Measurements from ENCODE around the gene RPS6KB2. TPM values are rescaled to one million over a fixed set of nuclear protein-coding genes. Genes with fewer than 3 reads are reported as not detected.

RPS6KB2 gene
- total RNA-seq, 1 experiment from 2014 or later: 170 TPM

GRCh38 chr11:67390947-67391303 is 37.4 kb upstream of the RPS6KB2 start:
- no peaks in the 10 kb centered on the region for H3K9me3 ChIP-seq (ENCODE audit: low read length)
- no TSS peak for BruUV-seq (replicated peaks)
- no peaks in the 10 kb centered on the region for H3K36me3 ChIP-seq (ENCODE audit: low read depth, low read length)
- H3K79me2 ChIP-seq (ENCODE audit: low read length): peaks cover 27% of the 10 kb centered on the region
- intact Hi-C loops (cut with micrococcal nuclease): loop anchor here (2.0 kb wide), 1 partner anchor 116 kb away; no protein-coding TSS in a partner anchor
- no peaks in the 10 kb centered on the region for H3K27me3 ChIP-seq (ENCODE audit: low read length)
- ChIA-PET CTCF (interaction anchor here (0.9 to 1.0 kb wide), 2 partner anchors 11 to 45 kb away, joined by 4 read pairs; partner anchors contain the start of gene PPP1CA), POLR2A (ENCODE audit: unreplicated experiment) (no interaction called here)
- peak overlapping the region; percentile 98 for H3K4me2 ChIP-seq (ENCODE audit: low read length)
- no peaks in the 10 kb centered on the region for H3F3A ChIP-seq (ENCODE audit: low read length, unreplicated experiment)
- DNase-seq (no peak), ATAC-seq (peak; percentile 13; the same call in 1 of the 2 replicates)
- H3K4me1 ChIP-seq (ENCODE audit: insufficient read depth, low read length): peaks cover 8% of the 10 kb centered on the region; the same call in 1 of the 2 replicates
- no peaks in the 10 kb centered on the region for H4K20me1 ChIP-seq (ENCODE audit: low read length)
- H2AFZ ChIP-seq (ENCODE audit: low read length): peak overlapping the region; percentile 90
- H3K9me2 ChIP-seq (replicated peaks; ENCODE audit: low read length): no peaks in the 10 kb centered on the region
- peak overlapping the region; percentile 94 for H3K9ac ChIP-seq (ENCODE audit: low read length)
- TF ChIP-seq EZH2phosphoT487 (IDR thresholded peaks at IDR 0.05; ENCODE audit: borderline replicate concordance, low read length): no peak
- TF ChIP-seq EZH2 (IDR thresholded peaks at IDR 0.05; ENCODE audit: low read length, unreplicated experiment): no peak
- TF ChIP-seq CTCF (conservative IDR thresholded peaks at IDR 0.05; ENCODE audit: low read depth, low read length): no peak
- H3K4me3 ChIP-seq (ENCODE audit: low read length): peak overlapping the region; percentile 81
- peak overlapping the region; percentile 81 for H3K27ac ChIP-seq (ENCODE audit: low read length)

DNA sequence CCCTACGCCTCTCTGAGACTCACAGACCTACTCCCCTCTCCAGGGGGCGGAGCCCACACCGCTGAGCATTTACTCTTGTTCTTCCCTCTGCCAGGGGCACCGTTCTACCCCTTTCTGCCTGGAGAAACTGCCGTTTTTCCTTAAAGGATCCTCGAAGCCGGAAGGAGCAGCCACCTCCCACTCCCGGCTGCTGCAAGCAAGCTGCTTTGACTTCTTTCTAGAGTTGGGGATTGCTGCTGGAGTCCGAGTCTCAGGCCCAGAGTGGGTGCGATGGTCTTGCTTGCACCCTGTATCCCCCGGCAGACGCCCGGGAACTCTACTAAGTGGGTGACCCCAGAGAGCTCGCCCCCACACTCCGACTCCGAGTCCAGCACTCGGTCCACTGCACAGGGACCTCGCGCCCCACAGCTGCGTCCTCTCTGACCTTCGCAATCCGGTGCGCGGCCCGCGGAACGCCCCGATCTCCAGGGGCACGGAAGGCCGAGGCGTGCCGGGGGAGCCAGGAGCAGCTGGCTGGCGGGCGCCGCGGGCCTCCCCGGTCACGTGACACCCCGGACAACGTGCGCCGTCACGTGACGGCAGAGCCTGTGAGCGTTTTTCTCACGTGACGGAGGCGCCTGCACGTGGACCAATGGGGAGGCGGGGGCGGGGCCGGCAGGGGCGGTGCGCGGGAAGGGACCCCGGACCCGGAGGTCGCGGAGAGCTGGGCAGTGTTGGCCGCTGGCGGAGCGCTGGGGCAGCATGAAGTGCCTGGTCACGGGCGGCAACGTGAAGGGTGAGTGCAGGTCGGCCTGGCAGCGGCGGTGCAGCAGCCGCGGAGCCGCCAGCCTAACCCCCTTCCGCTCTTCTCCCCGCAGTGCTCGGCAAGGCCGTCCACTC is 36.8 kb upstream of the RPS6KB2 start, which contains the start of gene RAD9A:
Gene RAD9A (plus strand): TSS at position 683 of the 879 bp plus-strand sequence. CDS start 59 bp downstream, at position 742.
- Histone ChIP-seq H3K4me1 (ENCODE audit: insufficient read depth, low read length) (peaks cover 8% of the 10 kb centered on the region; the same call in 1 of the 2 replicates), H3K79me2 (ENCODE audit: low read length) (peaks cover 27% of the 10 kb centered on the region), H3K4me2 (ENCODE audit: low read length) (peak within 1 kb of the TSS; percentile 98), H3K36me3 (ENCODE audit: low read depth, low read length) (no peaks in the 10 kb centered on the region), H4K20me1 (ENCODE audit: low read length) (no peaks in the 10 kb centered on the region), H3K27ac (ENCODE audit: low read length) (peak within 1 kb of the TSS; percentile 81), H3K4me3 (ENCODE audit: low read length) (peak within 1 kb of the TSS; percentile 81), H3K9me3 (ENCODE audit: low read length) (no peaks in the 10 kb centered on the region), H3F3A (ENCODE audit: low read length, unreplicated experiment) (no peaks in the 10 kb centered on the region), H2AFZ (ENCODE audit: low read length) (peak within 1 kb of the TSS; percentile 90), H3K27me3 (ENCODE audit: low read length) (no peaks in the 10 kb centered on the region), H3K9ac (ENCODE audit: low read length) (peak within 1 kb of the TSS; percentile 94), H3K9me2 (replicated peaks; ENCODE audit: low read length) (no peaks in the 10 kb centered on the region)
- ATAC-seq (peak; percentile 66), DNase-seq (peak; percentile 97)
- TSS peak; percentile 89 for BruUV-seq (replicated peaks)
- intact Hi-C loops (cut with micrococcal nuclease): loop anchor here (2.0 kb wide), 1 partner anchor 115 kb away; no protein-coding TSS in a partner anchor
- POLR2A ChIA-PET (ENCODE audit: unreplicated experiment): interaction anchor here (0.6 to 1.1 kb wide), 3 partner anchors 10 to 46 kb away, joined by 3 to 11 read pairs (median 8); partner anchors contain the start of gene PPP1CA
- CTCF ChIA-PET: interaction anchor here (0.5 to 1.2 kb wide), 8 partner anchors 9 to 60 kb away, joined by 3 to 5 read pairs (median 4); partner anchors contain the start of gene PPP1CA
- TF ChIP-seq EZH2 (IDR thresholded peaks at IDR 0.05; ENCODE audit: low read length, unreplicated experiment): no peak
- no peak for TF ChIP-seq EZH2phosphoT487 (IDR thresholded peaks at IDR 0.05; ENCODE audit: borderline replicate concordance, low read length)
- no peak for TF ChIP-seq CTCF (conservative IDR thresholded peaks at IDR 0.05; ENCODE audit: low read depth, low read length)

Measured in PC-3 (cell line).